ENCODE data around the gene PTAFR. TPM values are rescaled to one million over a fixed set of nuclear protein-coding genes. Genes with fewer than 3 reads are reported as not detected.

Gene PTAFR
- total and polyA plus RNA-seq, 2 of the 8 experiments (the other 6 are each of a cell fraction or from before 2014, with no cell fraction given) = 1.2 to 4.9 TPM

GRCh38 chr1:28104866-28105467 lies 71.5 kb downstream of the PTAFR start (continued):
- TF ChIP-seq SP2 (IDR thresholded peaks at IDR 0.05; ENCODE audit: low read length) = no peak
- no peak for TF ChIP-seq MAX (IDR thresholded peaks at IDR 0.05)
- TF ChIP-seq, protein P1, sequence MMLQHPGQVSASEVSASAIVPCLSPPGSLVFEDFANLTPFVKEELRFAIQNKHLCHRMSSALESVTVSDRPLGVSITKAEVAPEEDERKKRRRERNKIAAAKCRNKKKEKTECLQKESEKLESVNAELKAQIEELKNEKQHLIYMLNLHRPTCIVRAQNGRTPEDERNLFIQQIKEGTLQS (IDR thresholded peaks at IDR 0.05; ENCODE audit: insufficient read depth, low read depth, low read length) = no peak
- TF ChIP-seq FOSL1 (IDR thresholded peaks at IDR 0.05; ENCODE audit: insufficient read depth, low read depth, low read length) = no peak
- no peak for TF ChIP-seq TCF12 (IDR thresholded peaks at IDR 0.05; ENCODE audit: low read depth, low read length)
- peak; percentile 70 for TF ChIP-seq CREB1 (IDR thresholded peaks at IDR 0.05)
- peak; percentile 68 to 86 for TF ChIP-seq POLR2A (IDR thresholded peaks at IDR 0.05; ENCODE audit: control extremely low read depth in 1 of 2, low read depth in 2 of 2, low read length in 2 of 2)
- TF ChIP-seq BRCA1 (IDR thresholded peaks at IDR 0.05; ENCODE audit: low read depth, low read length) = no peak
- no peak for TF ChIP-seq JUN (IDR thresholded peaks at IDR 0.05; ENCODE audit: low read depth, low read length)
- no peak for TF ChIP-seq RXRA (IDR thresholded peaks at IDR 0.05; ENCODE audit: insufficient read depth, low read depth, low read length)
- TF ChIP-seq CEBPB (IDR thresholded peaks at IDR 0.05; ENCODE audit: low read depth, low read length) = no peak
- no peak for TF ChIP-seq SP4 (IDR thresholded peaks at IDR 0.05; ENCODE audit: low read length)
- no peak for TF ChIP-seq KDM1A (IDR thresholded peaks at IDR 0.05; ENCODE audit: borderline replicate concordance, low read length)
- TF ChIP-seq TAF1 (IDR thresholded peaks at IDR 0.05; ENCODE audit: low read depth, low read length) = peak; percentile 76
- no peak for TF ChIP-seq EZH2 (IDR thresholded peaks at IDR 0.05; ENCODE audit: low read depth, low read length, severe bottlenecking)
- TF ChIP-seq POLR2AphosphoS5 (IDR thresholded peaks at IDR 0.05; ENCODE audit: low read depth, low read length) = peak; percentile 74; the same call in 1 of the 2 replicates
- TF ChIP-seq RNF2 (IDR thresholded peaks at IDR 0.05; ENCODE audit: borderline replicate concordance, low read depth, low read length, missing control alignments, poor library complexity, severe bottlenecking) = no peak
- no peak for TF ChIP-seq POU5F1 (IDR thresholded peaks at IDR 0.05; ENCODE audit: low read depth, low read length)
- TF ChIP-seq EGR1 (IDR thresholded peaks at IDR 0.05; ENCODE audit: borderline replicate concordance, low read depth, low read length) = no peak
- TF ChIP-seq KDM4A (IDR thresholded peaks at IDR 0.05; ENCODE audit: low read depth, low read length, severe bottlenecking) = peak; percentile 20
- no peak for TF ChIP-seq CBX5 (IDR thresholded peaks at IDR 0.05; ENCODE audit: low read depth, low read length)
- no peak for TF ChIP-seq YY1 (IDR thresholded peaks at IDR 0.05; ENCODE audit: low read depth, low read length)
- TF ChIP-seq GTF2F1 (IDR thresholded peaks at IDR 0.05; ENCODE audit: borderline replicate concordance, low read depth, low read length) = no peak
- no peak for TF ChIP-seq CTBP2 (IDR thresholded peaks at IDR 0.05; ENCODE audit: borderline replicate concordance, insufficient read depth, insufficient read length, low read length)
